Osteocyte (in vitro differentiated cells): ENCODE measurements around the gene IGFBP1. TPM values are rescaled to one million over a fixed set of nuclear protein-coding genes. Genes with fewer than 3 reads are reported as not detected.

Experiments used
- DNase-seq: peaks from one replicate; pipeline ENCODE4 v3.0.0; 2021; ENCODE audit warnings: mixed read lengths; ENCODE audit not compliant: unreplicated experiment; ENCODE audit errors: extremely low spot score
- H3K27ac Mint-ChIP-seq: one replicate; pipeline ENCODE4 v1.8.0; 2021; ENCODE audit warnings: mild to moderate bottlenecking, mixed read lengths; ENCODE audit not compliant: unreplicated experiment
- H3K27me3 Mint-ChIP-seq: one replicate; pipeline ENCODE4 v1.8.0; 2021; ENCODE audit warnings: mixed read lengths; ENCODE audit not compliant: unreplicated experiment
- H3K36me3 Mint-ChIP-seq: one replicate; pipeline ENCODE4 v1.8.0; 2021; ENCODE audit warnings: mixed read lengths; ENCODE audit not compliant: unreplicated experiment
- H3K4me1 Mint-ChIP-seq: one replicate; pipeline ENCODE4 v1.8.0; 2021; ENCODE audit warnings: mixed read lengths; ENCODE audit not compliant: unreplicated experiment
- H3K4me3 Mint-ChIP-seq: one replicate; pipeline ENCODE4 v1.8.0; 2021; ENCODE audit warnings: mild to moderate bottlenecking, moderate library complexity, mixed read lengths; ENCODE audit not compliant: unreplicated experiment
- H3K9me3 Mint-ChIP-seq: one replicate; pipeline ENCODE4 v1.8.0; 2021; ENCODE audit warnings: mixed read lengths; ENCODE audit not compliant: unreplicated experiment
- total RNA-seq: library from RNA; stranded (reverse); gene quantifications from 2 replicates; pipeline ENCODE4 v1.2.1, GENCODE V29; 2021
- TF ChIP-seq, protein P1 (sequence below): fragments of 200-600 bp; sonication (generic); IDR thresholded peaks from 2 replicates; pipeline ENCODE4 v1.5.0; 2021; ENCODE audit warnings: antibody characterized with exemption, mild to moderate bottlenecking, moderate library complexity

Gene IGFBP1
- total RNA-seq, 1 donor from 2014 or later, result 2.4 TPM

DNA sequence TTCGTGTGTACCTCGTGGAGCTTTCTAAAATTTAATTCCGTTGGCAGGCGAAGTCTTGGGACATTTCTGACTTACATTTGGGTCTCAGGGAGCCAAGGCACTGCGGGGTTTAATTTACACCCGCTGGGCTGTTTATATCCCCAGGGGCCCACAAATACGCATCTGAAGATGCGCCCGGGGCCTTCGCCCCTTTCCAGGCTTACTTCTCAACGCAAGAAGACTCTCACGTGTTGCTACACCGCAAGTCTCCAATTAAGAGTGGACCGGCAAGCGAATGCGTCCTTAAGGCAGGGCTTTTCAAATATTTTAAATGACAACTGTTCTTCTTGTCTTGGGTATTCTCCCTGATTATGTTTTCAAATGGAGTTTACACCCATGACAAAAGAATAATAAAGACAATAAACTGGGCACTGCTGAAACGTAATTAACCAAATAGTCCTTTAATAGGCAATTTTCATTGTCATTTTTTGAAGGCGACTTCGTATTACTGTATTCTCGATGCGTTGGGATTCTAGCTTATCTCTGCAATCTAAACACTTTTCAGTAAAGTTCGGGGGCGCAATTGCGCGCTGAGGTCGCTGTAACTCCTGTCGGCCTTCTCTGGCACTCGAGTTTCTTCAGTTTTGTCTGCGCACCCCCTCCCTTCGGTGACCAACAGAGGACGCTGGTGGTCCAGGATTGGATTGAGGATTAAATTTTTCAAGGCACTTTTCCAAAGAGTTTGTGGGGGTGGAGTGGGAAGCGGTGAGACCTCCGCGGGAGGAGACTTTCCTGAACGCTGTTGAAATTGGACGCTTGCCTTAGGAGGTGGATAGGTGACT lies 33.6 kb downstream of the IGFBP1 start:
- Mint-ChIP-seq H3K27ac (peak overlapping the region; percentile 63), H3K4me3 (peak overlapping the region; percentile 67), H3K9me3 (no peaks in the 10 kb centered on the region), H3K4me1 (peaks cover 78% of the 10 kb centered on the region), H3K27me3 (no peaks in the 10 kb centered on the region), H3K36me3 (peaks cover 5% of the 10 kb centered on the region)
- peak; percentile 90 for DNase-seq
- TF ChIP-seq, protein P1, sequence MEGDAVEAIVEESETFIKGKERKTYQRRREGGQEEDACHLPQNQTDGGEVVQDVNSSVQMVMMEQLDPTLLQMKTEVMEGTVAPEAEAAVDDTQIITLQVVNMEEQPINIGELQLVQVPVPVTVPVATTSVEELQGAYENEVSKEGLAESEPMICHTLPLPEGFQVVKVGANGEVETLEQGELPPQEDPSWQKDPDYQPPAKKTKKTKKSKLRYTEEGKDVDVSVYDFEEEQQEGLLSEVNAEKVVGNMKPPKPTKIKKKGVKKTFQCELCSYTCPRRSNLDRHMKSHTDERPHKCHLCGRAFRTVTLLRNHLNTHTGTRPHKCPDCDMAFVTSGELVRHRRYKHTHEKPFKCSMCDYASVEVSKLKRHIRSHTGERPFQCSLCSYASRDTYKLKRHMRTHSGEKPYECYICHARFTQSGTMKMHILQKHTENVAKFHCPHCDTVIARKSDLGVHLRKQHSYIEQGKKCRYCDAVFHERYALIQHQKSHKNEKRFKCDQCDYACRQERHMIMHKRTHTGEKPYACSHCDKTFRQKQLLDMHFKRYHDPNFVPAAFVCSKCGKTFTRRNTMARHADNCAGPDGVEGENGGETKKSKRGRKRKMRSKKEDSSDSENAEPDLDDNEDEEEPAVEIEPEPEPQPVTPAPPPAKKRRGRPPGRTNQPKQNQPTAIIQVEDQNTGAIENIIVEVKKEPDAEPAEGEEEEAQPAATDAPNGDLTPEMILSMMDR, result peak; percentile 99

DNA sequence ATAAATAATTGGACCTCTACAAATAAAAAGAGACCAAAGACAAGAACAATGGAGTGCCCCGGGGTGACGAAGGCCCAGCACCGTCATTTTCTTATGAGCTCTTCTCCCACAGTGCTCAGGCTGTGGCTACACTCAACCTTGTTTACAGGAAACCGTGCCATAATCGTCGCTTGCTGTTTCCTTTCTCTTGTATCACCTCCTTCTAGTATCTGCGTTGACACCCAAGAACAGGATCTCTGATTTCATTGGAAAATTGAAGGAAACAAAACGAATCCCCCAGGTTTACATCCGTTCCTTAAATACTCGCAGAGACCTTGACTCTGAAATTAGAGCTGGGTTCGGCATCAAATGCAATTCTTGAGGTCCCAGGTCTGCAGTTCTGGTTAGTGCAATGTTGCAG lies 34.5 kb downstream of the IGFBP1 start:
- DNase-seq, result no peak
- TF ChIP-seq, protein P1, result no peak
- H3K9me3 Mint-ChIP-seq, result no peaks in the 10 kb centered on the region
- H3K4me1 Mint-ChIP-seq, result peaks cover 74% of the 10 kb centered on the region
- H3K36me3 Mint-ChIP-seq, result no peaks in the 10 kb centered on the region
- H3K4me3 Mint-ChIP-seq, result peak overlapping the region; percentile 67
- H3K27ac Mint-ChIP-seq, result peak overlapping the region; percentile 63
- no peaks in the 10 kb centered on the region for H3K27me3 Mint-ChIP-seq

DNA sequence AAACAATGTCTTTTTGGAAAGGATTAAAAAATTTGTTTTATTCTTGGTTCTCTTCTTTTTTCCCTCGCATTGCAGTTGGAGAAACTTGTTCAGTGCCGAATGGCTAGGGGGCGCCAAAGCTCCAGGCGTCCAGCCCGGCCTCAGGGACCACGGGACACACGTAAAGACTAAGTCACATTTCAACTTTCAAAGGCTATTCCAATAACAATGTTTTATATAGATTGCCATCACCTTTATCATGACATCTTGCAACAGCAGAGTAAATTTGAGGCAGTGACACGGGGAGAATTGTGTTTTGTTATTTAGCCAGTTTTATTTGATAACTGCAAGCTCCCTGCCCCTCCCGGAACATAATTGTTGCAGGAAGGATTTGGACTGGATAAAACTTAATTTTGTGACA lies 35.0 kb downstream of the IGFBP1 start:
- Mint-ChIP-seq H3K36me3 (no peaks in the 10 kb centered on the region), H3K4me3 (peak overlapping the region; percentile 67)
- TF ChIP-seq, protein P1, result peak; percentile 97

DNA sequence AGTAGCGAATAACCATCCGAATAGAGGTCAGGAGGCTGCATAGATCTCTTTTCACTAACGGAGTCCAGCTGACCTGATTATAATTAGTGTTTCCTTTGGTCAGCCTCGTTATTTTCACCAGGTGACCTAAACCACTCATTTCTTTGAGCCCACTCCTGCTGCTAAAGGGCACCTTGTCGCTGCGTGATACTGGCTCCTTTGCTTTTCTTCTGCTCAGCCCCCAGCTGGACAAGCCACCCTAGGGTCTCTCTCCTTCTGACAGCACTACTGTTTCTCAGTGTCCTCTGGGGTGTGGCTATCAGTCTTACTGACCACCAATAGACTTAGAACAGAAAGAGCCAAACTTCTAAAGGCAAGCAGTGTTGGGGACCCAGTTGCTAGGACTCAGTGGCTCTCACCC lies 35.5 kb downstream of the IGFBP1 start:
- Mint-ChIP-seq H3K27ac (peak overlapping the region; percentile 86), H3K4me3 (no peak overlapping the region), H3K27me3 (no peaks in the 10 kb centered on the region), H3K36me3 (no peaks in the 10 kb centered on the region), H3K9me3 (peaks cover 8% of the 10 kb centered on the region), H3K4me1 (peaks cover 63% of the 10 kb centered on the region)
- TF ChIP-seq, protein P1, result no peak
- no peak for DNase-seq

More for the DNA sequence above, 35.0 kb downstream of the IGFBP1 start:
- DNase-seq, result peak; percentile 92
- Mint-ChIP-seq H3K4me1 (peaks cover 69% of the 10 kb centered on the region), H3K27me3 (no peaks in the 10 kb centered on the region), H3K9me3 (peaks cover 3% of the 10 kb centered on the region), H3K27ac (peak overlapping the region; percentile 63)

DNA sequence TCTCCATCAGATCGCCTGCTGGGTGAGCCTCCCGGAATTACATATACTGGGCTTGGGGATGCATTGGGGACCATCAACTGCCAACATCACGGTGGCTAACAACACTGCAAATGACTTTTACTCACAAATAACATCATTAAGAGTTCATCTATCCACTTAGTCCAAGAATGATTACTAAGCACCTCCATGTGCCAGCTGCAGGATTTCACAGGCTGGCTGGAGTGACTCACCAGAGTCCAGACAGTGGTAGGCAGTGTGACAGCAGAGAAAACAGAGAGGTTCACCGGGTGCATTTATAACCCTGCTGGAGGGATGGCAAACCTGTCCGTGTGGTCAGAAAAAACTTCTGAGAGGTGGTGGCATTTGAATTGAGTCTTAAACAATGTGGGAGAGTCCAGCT lies 36.0 kb downstream of the IGFBP1 start:
- no peaks in the 10 kb centered on the region for H3K36me3 Mint-ChIP-seq
- H3K27me3 Mint-ChIP-seq, result no peaks in the 10 kb centered on the region
- H3K27ac Mint-ChIP-seq, result peak overlapping the region; percentile 86
- no peak for DNase-seq
- no peak overlapping the region for H3K4me3 Mint-ChIP-seq
- peaks cover 59% of the 10 kb centered on the region for H3K4me1 Mint-ChIP-seq
- TF ChIP-seq, protein P1, result peak; percentile 12
- H3K9me3 Mint-ChIP-seq, result peaks cover 10% of the 10 kb centered on the region
